CD14-positive monocyte (primary cell): ENCODE data around the gene CAV1. TPM values are rescaled to one million over a fixed set of nuclear protein-coding genes. Genes with fewer than 3 reads are reported as not detected.

Experiments
- DNase-seq, 3 donors: peaks; one replicate each; pipeline ENCODE4 v3.0.0-alpha.2; 2011 to 2022
- H2AFZ ChIP-seq: 2 replicates; pipeline ENCODE4 v1.6.0; 2012; ENCODE audit warnings: mild to moderate bottlenecking, low read depth, low read length, inconsistent platforms; ENCODE audit not compliant: insufficient read depth, poor library complexity, severe bottlenecking
- H3K27ac ChIP-seq, 2 donors: 1 replicate in 1 of 2; 2 replicates in 1 of 2; pipeline ENCODE4 v1.5.1; 2012 to 2013; ENCODE audit warnings: low read length in 2 of 2, control low read depth in 1 of 2, inconsistent platforms in 1 of 2, low read depth in 1 of 2, mild to moderate bottlenecking in 1 of 2
- H3K27me3 ChIP-seq, 2 donors: one replicate each; pipeline versions ENCODE4 v1.6.0 to v1.6.1; 2011 to 2013; ENCODE audit warnings: low read length in 2 of 2; ENCODE audit not compliant: control insufficient read depth in 2 of 2, insufficient read depth in 2 of 2
- H3K36me3 ChIP-seq, 2 donors: replicated peaks in 1 of 2; 1 replicate in 1 of 2; 2 replicates in 1 of 2; pipeline versions ENCODE4 v1.5.1 to v1.6.1; 2012 to 2013; ENCODE audit warnings: low read length in 2 of 2, control low read depth in 1 of 2, inconsistent platforms in 1 of 2, mild to moderate bottlenecking in 1 of 2; ENCODE audit not compliant: insufficient read depth in 2 of 2, control insufficient read depth in 1 of 2
- H3K4me1 ChIP-seq, 2 donors: 1 replicate in 1 of 2; 2 replicates in 1 of 2; pipeline versions ENCODE4 v1.5.1 to v1.6.1; 2012 to 2013; ENCODE audit warnings: low read length in 2 of 2, control low read depth in 1 of 2, inconsistent platforms in 1 of 2, mild to moderate bottlenecking in 1 of 2, moderate library complexity in 1 of 2; ENCODE audit not compliant: insufficient read depth in 2 of 2, control insufficient read depth in 1 of 2
- H3K4me2 ChIP-seq: replicated peaks from 2 replicates; pipeline ENCODE3; 2012; ENCODE audit warnings: low read length, moderate library complexity, mild to moderate bottlenecking; ENCODE audit not compliant: poor library complexity, severe bottlenecking; ENCODE audit errors: extremely low read depth
- H3K4me3 ChIP-seq, 3 experiments: fragments of 200-600 bp in 1 of 3; sonication (generic) in 1 of 3; replicated peaks in 1 of 3; 1 replicate in 2 of 3; 2 replicates in 1 of 3; pipeline ENCODE4 v1.5.1; 2011 to 2013; ENCODE audit warnings: low read length in 3 of 3, mild to moderate bottlenecking in 3 of 3, control low read depth in 2 of 3, low read depth in 2 of 3, inconsistent platforms in 1 of 3, moderate library complexity in 1 of 3
- H3K79me2 ChIP-seq: 2 replicates; pipeline ENCODE4 v1.6.0; 2012; ENCODE audit warnings: mild to moderate bottlenecking, control low read depth, inconsistent platforms, low read length, moderate library complexity; ENCODE audit not compliant: insufficient read depth
- H3K9ac ChIP-seq: 2 replicates; pipeline ENCODE4 v1.6.0; 2017; ENCODE audit warnings: low read length, mild to moderate bottlenecking; ENCODE audit not compliant: insufficient read depth, poor library complexity, severe bottlenecking
- H3K9me3 ChIP-seq, 2 donors: replicated peaks in 1 of 2; 1 replicate in 1 of 2; 2 replicates in 1 of 2; pipeline versions ENCODE4 v1.5.1 to v1.6.1; 2012 to 2013; ENCODE audit warnings: low read length in 2 of 2, control low read depth in 1 of 2; ENCODE audit not compliant: control insufficient read depth in 1 of 2, insufficient read depth in 1 of 2
- H4K20me1 ChIP-seq: 2 replicates; pipeline ENCODE4 v1.6.0; 2012; ENCODE audit warnings: mild to moderate bottlenecking, low read length, control low read depth, moderate library complexity; ENCODE audit not compliant: insufficient read depth
- H3K27ac Mint-ChIP-seq, 7 donors: one replicate each; pipeline ENCODE4 v1.8.0; 2020; ENCODE audit warnings: mild to moderate bottlenecking in 7 of 7, mixed read lengths in 7 of 7, moderate library complexity in 6 of 7, inconsistent platforms in 2 of 7
- H3K27me3 Mint-ChIP-seq, 3 donors: one replicate each; pipeline ENCODE4 v1.8.0; 2021 to 2022; ENCODE audit warnings: low read depth in 3 of 3, mild to moderate bottlenecking in 3 of 3, mixed read lengths in 3 of 3, moderate library complexity in 3 of 3, inconsistent platforms in 1 of 3
- H3K36me3 Mint-ChIP-seq, 2 donors: one replicate each; pipeline ENCODE4 v1.8.0; 2020; ENCODE audit warnings: mixed read lengths in 2 of 2, inconsistent platforms in 1 of 2, mild to moderate bottlenecking in 1 of 2
- H3K4me1 Mint-ChIP-seq: one replicate; pipeline ENCODE4 v1.8.0; 2020; ENCODE audit warnings: mild to moderate bottlenecking, mixed read lengths
- H3K4me3 Mint-ChIP-seq, 2 donors: one replicate each; pipeline ENCODE4 v1.8.0; 2020; ENCODE audit warnings: mild to moderate bottlenecking in 2 of 2, mixed read lengths in 2 of 2, moderate library complexity in 1 of 2
- H3K9me3 Mint-ChIP-seq, 7 donors: one replicate each; pipeline ENCODE4 v1.8.0; 2020 to 2022; ENCODE audit warnings: mixed read lengths in 7 of 7, mild to moderate bottlenecking in 6 of 7, moderate library complexity in 6 of 7, inconsistent platforms in 2 of 7
- WGBS: methylation state at CpG from one replicate; pipeline ENCODE4 v1.1.5; 2013; ENCODE audit warnings: missing lambda C conversion rate; ENCODE audit not compliant: insufficient coverage; 5-methylcytosine and 5-hydroxymethylcytosine counted together
- intact Hi-C, 2 donors: fragments of 100-400 bp; cut with micrococcal nuclease; formaldehyde crosslinking; loops; one replicate each; pipeline versions ENCODE4 v1.15.0 to v1.15.1; 2023
- polyA plus RNA-seq, 3 donors: library from polyadenylated mRNA; depleted of rRNA in 1 of 3; unstranded in 2 of 3; stranded (reverse) in 1 of 3; fragments of 300-500 nt in 2 of 3; fragments of >200 nt in 1 of 3; fragmentation: Illumina TruSeq in 2 of 3; gene quantifications; 1 replicate in 2 of 3; 2 replicates in 1 of 3; pipeline ENCODE4 v1.2.3, GENCODE V29; 2012 to 2021
- TF ChIP-seq, protein P1 (sequence below): fragments of 200-600 bp; IDR thresholded peaks from one replicate; pipeline ENCODE4 v1.8.0; 2022; ENCODE audit warnings: antibody characterized with exemption, mild to moderate bottlenecking

CAV1 gene
- polyA plus RNA-seq, 3 donors, result not detected

DNA sequence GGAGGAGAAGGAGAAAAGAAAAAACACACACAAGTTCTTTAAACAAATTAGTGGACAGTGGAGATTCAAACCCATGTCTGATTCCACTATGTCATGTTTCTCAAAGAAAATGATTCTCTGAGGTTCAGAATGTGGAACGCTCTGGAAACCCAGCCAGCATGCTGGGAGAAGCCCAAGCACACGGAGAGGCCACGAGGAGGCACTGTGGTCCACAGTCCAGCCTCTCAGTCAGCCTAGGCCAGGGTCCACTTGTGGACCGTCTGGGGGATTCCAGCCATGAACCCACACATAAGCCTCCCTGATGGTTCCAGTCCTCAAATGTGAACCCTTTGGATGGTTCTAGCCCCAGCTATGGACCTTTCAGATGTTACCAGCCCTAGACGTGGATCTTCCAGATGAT is 73.4 kb downstream of the CAV1 start:
- Mint-ChIP-seq H3K36me3 (no peaks in the 10 kb centered on the region), H3K27me3 (peaks cover 15 to 24% (median 18%) of the 10 kb centered on the region in 3 donors), H3K27ac (no peak overlapping the region), H3K9me3 (no peaks in the 10 kb centered on the region), H3K4me1 (peaks cover 12% of the 10 kb centered on the region), H3K4me3 (no peak overlapping the region)
- Histone ChIP-seq H3K4me2 (no peak overlapping the region), H2AFZ (no peak overlapping the region), H3K27ac (no peak overlapping the region), H3K27me3 (peaks cover 18 to 22% of the 10 kb centered on the region in 2 donors), H3K36me3 (no peaks in the 10 kb centered on the region), H3K4me1 (peaks cover 6 to 15% of the 10 kb centered on the region in 2 donors), H3K9ac (no peak overlapping the region), H3K9me3 (no peaks in the 10 kb centered on the region), H3K79me2 (no peaks in the 10 kb centered on the region), H4K20me1 (no peaks in the 10 kb centered on the region), H3K4me3 (no peak overlapping the region)
- WGBS, result 95% methylated on average over 5 of the region's 5 CpGs
- intact Hi-C loops, result loop anchor here in 1 of 2 donors (10.0 kb wide), 1 partner anchor 207 kb away; no protein-coding TSS in a partner anchor
- DNase-seq, result no peak
- TF ChIP-seq, protein P1, sequence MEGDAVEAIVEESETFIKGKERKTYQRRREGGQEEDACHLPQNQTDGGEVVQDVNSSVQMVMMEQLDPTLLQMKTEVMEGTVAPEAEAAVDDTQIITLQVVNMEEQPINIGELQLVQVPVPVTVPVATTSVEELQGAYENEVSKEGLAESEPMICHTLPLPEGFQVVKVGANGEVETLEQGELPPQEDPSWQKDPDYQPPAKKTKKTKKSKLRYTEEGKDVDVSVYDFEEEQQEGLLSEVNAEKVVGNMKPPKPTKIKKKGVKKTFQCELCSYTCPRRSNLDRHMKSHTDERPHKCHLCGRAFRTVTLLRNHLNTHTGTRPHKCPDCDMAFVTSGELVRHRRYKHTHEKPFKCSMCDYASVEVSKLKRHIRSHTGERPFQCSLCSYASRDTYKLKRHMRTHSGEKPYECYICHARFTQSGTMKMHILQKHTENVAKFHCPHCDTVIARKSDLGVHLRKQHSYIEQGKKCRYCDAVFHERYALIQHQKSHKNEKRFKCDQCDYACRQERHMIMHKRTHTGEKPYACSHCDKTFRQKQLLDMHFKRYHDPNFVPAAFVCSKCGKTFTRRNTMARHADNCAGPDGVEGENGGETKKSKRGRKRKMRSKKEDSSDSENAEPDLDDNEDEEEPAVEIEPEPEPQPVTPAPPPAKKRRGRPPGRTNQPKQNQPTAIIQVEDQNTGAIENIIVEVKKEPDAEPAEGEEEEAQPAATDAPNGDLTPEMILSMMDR, result no peak

DNA sequence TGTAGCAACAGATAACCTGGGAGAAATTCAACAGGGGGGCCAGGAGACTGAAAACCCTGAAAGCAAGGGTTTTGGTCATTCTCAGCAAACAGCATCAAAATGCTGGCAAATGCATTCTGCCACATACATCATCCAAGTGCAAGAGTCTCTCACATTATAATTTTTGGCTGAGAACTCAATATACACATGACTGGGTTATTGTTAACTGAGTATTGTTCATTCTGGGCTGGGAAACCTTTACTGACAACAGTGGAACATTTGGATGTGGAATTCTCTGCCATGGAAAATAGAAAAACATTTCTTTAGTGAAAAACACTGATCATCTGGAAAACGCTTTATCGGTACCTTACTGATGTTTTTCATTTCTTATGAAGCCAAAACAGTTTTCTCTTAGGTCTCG is 74.0 kb downstream of the CAV1 start:
- intact Hi-C loops, result loop anchor here in 1 of 2 donors (10.0 kb wide), 1 partner anchor 206 kb away; no protein-coding TSS in a partner anchor
- Mint-ChIP-seq H3K4me3 (no peak overlapping the region), H3K4me1 (peaks cover 12% of the 10 kb centered on the region), H3K27me3 (peaks cover 13 to 22% (median 16%) of the 10 kb centered on the region in 3 donors), H3K36me3 (no peaks in the 10 kb centered on the region), H3K27ac (no peak overlapping the region), H3K9me3 (no peaks in the 10 kb centered on the region)
- Histone ChIP-seq H3K27me3 (peaks cover 13 to 19% of the 10 kb centered on the region in 2 donors), H3K36me3 (no peaks in the 10 kb centered on the region), H3K4me1 (peaks cover 6 to 15% of the 10 kb centered on the region in 2 donors), H2AFZ (no peak overlapping the region), H3K4me3 (no peak overlapping the region), H4K20me1 (no peaks in the 10 kb centered on the region), H3K9me3 (no peaks in the 10 kb centered on the region), H3K9ac (no peak overlapping the region), H3K79me2 (no peaks in the 10 kb centered on the region), H3K4me2 (no peak overlapping the region), H3K27ac (no peak overlapping the region)
- TF ChIP-seq, protein P1, result no peak
- WGBS, result no CpG with 5 or more reads among the region's 3 CpGs
- DNase-seq, result no peak
